Gastroesophageal sphincter (tissue), 3 donors: ENCODE results near the gene VEPH1.

ENCODE experiments used
- CTCF ChIP-seq, 4 experiments: fragments of 200-600 bp in 2 of 4; fragments of 450-650 bp in 2 of 4; sonication (generic) in 1 of 4; IDR thresholded peaks; one replicate each; pipeline ENCODE4 v1.5.1; 2017 to 2019; ENCODE audit warnings: antibody characterized with exemption in 4 of 4, mild to moderate bottlenecking in 2 of 4, moderate library complexity in 2 of 4
- POLR2A ChIP-seq, 2 donors: fragments of 450-650 bp; IDR thresholded peaks; one replicate each; pipeline ENCODE4 v1.6.1; 2017; ENCODE audit warnings: antibody characterized with exemption in 2 of 2, mild to moderate bottlenecking in 2 of 2, moderate library complexity in 1 of 2

GRCh38 chr3:157514371-157514895 is 11.2 kb upstream of the VEPH1 start:
- no peak for TF ChIP-seq CTCF (IDR thresholded peaks at IDR 0.05)
- TF ChIP-seq POLR2A (IDR thresholded peaks at IDR 0.05), result no peak
